T-helper 22 cell (primary cell): ENCODE results near the gene PRSS53.

ENCODE experiments used
- DNase-seq: peaks from one replicate; pipeline ENCODE4 v3.0.0-alpha.2; 2020; ENCODE audit warnings: low read depth

Gene PRSS53

GRCh38 chr16:31077592-31078396, 10.9 kb downstream of the PRSS53 start:
- DNase-seq = no peak

DNA sequence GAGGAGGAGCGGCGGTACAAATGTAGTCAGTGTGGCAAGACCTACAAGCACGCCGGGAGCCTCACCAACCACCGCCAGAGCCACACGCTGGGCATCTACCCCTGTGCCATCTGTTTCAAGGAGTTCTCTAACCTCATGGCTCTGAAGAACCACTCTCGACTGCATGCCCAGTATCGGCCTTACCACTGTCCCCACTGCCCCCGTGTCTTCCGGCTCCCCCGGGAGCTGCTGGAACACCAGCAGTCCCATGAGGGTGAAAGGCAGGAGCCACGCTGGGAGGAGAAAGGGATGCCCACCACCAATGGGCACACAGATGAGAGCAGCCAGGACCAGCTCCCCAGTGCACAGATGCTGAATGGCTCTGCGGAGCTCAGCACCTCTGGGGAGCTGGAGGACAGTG, 11.7 kb downstream of the PRSS53 start:
- DNase-seq = no peak

DNA sequence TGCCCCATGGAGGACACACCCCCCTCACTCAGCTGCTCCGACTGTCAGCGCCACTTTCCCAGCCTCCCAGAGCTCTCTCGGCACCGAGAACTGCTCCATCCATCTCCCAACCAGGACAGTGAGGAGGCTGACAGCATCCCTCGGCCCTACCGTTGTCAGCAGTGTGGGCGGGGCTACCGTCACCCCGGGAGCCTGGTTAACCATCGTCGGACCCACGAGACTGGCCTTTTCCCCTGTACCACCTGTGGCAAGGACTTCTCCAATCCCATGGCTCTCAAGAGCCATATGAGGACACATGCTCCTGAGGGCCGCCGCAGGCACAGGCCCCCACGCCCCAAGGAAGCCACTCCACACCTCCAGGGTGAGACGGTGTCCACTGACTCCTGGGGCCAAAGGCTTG, 12.4 kb downstream of the PRSS53 start:
- DNase-seq = no peak

DNA sequence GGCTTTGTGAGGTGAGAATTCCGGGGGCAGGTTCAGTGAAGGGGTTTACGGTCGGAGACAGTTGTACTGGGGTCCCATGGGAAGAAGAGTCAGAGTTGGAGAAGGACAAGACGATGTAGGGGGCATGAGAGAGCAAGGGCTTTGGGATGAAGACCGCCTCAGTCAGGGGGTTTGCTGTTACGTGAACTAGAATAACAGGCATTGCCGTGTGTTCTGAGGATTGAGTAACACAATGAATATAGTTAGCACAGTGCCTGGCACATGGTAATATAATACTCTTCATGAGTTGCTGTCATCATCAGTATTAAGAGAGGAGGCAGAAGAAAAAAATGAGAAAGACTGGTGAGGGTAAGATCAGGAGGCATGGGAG, 13.9 kb downstream of the PRSS53 start:
- DNase-seq = no peak

- DNase-seq = peak; percentile 99
Observed at GRCh38 chr16:31073970-31074813, 14.6 kb downstream of the PRSS53 start, which contains the start of the genes ZNF646 and ZNF668. Gene ZNF646 (plus strand): TSS chr16:31074422. CDS start chr16:31076325, 1,903 bp downstream. Gene ZNF668 (minus strand): TSS chr16:31074240. CDS start chr16:31064459, 9,781 bp downstream.

GRCh38 chr16:31073142-31073969, 15.4 kb downstream of the PRSS53 start:
- DNase-seq = peak; percentile 84

- DNase-seq = no peak
Observed at GRCh38 chr16:31072540-31073141, 16.1 kb downstream of the PRSS53 start.

GRCh38 chr16:31071861-31072260, 16.9 kb downstream of the PRSS53 start:
- no peak for DNase-seq

DNA sequence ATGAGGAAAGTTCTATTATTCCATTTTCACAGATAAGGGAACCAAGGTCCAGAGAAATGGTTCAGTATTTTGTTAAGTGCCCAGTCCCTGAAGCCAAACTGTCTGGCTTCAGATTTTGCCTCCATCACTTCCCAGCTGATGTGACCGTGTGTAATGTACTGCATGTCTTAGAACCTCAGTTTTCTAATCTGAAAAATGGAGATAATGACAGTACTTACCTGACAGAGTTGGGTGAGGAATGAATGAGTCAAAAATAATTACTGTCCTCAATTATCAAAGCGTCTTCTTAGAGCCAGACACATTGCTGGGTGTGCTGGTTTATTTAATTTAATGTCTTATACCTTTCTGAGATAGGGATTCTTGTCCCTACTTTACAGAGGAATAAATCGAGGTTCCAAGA, 21.4 kb downstream of the PRSS53 start:
- DNase-seq = no peak

GRCh38 chr16:31064882-31065461, 23.8 kb downstream of the PRSS53 start:
- no peak for DNase-seq

GRCh38 chr16:31063843-31064611, 24.7 kb downstream of the PRSS53 start:
- no peak for DNase-seq

GRCh38 chr16:31063495-31063842, 25.3 kb downstream of the PRSS53 start:
- no peak for DNase-seq

GRCh38 chr16:31061813-31062440, 26.8 kb downstream of the PRSS53 start:
- no peak for DNase-seq

- DNase-seq = no peak
Observed at GRCh38 chr16:31061126-31061812, 27.5 kb downstream of the PRSS53 start.

GRCh38 chr16:31055613-31056012, 33.1 kb downstream of the PRSS53 start:
- no peak for DNase-seq

- no peak for DNase-seq
Observed at GRCh38 chr16:31052114-31052513, 36.6 kb downstream of the PRSS53 start.

- DNase-seq = no peak
Observed at GRCh38 chr16:31050280-31051030, 38.3 kb downstream of the PRSS53 start.

- DNase-seq = no peak
Observed at GRCh38 chr16:31043898-31044481, 44.8 kb downstream of the PRSS53 start.
